ENCODE measurements around the gene C1QTNF3.
"Not testable (repeated sequence)": the region's sequence is repeated elsewhere in the genome, so short reads cannot be mapped to it uniquely, and the experiment has no call there.

Gene C1QTNF3, protein sequence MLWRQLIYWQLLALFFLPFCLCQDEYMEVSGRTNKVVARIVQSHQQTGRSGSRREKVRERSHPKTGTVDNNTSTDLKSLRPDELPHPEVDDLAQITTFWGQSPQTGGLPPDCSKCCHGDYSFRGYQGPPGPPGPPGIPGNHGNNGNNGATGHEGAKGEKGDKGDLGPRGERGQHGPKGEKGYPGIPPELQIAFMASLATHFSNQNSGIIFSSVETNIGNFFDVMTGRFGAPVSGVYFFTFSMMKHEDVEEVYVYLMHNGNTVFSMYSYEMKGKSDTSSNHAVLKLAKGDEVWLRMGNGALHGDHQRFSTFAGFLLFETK

DNA sequence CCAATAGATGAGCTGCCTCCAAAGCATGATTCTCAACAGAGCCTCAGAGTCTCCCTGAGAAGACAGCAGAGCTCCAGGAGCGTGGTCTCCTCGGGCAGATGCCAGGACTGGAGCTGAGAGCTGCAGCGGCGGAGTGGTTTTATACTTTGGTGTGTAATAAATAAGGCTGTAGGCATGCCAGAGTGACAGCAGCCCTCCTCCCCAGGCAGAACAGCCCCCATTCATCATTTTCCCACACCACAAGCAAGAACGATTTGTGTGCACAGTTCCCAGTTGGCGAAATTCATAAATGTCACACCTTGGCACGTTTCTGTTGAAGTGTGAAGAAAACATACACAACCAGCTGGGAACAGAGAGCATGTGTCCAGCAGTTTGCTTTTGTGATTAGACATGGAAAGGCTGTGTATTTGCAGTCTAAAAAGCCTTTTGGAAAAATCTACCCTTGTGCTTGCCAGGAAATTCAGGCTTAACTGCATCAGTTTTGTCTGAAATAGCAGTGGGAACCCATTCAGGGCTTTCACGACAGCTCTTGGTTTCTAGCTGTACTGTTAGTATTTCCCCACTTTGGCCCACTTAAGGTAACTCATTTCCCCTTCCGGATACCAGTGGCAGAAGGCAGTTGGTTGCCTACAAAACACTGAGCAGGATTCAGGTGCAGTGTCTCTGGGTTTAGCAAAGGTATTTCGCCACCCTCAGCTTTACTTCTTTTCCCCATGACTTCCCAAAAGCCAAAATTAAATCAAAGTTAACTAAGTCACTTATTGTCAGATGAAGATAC is at the start of gene C1QTNF3:
TSS of gene C1QTNF3 (minus strand) at position 115 of the 778 bp plus-strand sequence. CDS start at position 27, 88 bp downstream.
- DNase-seq, result no peak

DNA sequence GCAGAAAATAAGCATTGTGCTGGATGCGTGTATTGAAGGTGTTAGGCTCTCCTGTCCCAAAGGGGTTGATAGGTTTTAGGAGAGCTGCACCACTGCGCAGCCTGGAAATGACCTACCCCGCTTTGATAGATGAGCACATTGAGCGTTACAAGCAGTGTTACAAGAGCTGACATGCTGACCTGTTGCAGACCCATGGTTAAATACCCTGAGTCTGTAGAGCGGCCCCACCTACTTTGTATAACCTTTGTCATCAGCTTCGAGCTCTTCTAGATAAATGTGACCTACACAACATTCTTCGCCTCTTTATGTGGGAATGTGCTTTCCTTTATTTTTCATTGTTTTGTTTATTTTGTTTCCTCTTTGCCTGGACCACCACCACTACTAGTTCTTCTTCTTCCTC is 48.0 kb upstream of the C1QTNF3 start:
- DNase-seq, result not testable (repeated sequence)

DNA sequence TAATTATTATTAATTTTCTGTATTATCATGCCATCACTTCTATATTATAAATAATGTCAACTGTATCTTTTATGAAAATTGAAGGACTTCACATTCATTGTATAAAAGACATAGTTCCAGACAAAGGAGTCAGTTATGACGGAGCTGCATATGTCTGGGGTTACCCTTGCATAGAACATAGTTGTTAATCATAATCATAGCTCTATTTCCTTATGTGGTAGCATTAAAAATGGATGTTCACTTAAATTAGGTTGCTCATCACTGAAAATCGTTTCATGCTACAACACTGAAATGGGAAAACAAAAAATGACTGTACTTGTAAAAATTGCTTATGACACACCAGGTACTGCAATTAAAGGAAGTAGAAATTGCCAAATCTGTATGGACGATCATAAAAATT is 46.8 kb upstream of the C1QTNF3 start:
- DNase-seq, result not testable (repeated sequence)

DNA sequence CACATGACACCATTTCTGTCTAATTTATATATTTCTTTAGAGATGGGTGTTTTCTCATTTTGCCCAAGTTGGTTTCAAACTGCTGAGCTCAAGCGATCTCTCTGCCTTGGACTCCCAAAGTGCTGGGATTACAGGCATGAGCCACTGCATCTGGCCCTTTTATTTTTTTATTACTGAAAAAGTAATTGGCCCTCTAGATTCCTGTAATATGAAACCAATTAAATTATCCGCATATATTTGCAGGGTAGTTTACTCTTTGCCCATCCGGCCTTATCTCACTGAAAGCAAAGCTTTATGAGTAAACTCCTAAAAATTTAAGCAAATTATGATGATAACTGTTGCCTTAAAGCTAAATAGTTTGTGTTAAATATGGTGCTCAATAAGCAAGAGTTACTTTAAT is 44.7 kb upstream of the C1QTNF3 start:
- DNase-seq, result not testable (repeated sequence)

DNA sequence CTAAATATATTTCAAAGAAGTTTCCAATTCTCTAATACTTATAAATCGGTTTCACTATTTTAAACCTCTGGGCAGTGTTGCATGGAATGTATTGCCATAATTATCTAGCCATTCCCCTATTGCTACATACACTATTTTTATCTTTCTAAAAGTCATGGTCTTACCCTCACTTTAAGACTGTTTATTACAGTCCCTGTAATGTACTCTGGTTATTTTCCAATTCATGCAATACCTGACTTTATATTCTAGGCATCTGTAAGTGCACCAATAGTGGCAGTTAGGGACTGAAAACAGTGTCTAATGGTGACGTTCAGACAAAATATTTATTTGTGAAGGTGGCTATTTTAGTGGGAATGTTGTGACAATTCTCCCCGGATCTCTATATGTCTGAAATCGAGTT is 40.9 kb upstream of the C1QTNF3 start:
- not testable (repeated sequence) for DNase-seq

DNA sequence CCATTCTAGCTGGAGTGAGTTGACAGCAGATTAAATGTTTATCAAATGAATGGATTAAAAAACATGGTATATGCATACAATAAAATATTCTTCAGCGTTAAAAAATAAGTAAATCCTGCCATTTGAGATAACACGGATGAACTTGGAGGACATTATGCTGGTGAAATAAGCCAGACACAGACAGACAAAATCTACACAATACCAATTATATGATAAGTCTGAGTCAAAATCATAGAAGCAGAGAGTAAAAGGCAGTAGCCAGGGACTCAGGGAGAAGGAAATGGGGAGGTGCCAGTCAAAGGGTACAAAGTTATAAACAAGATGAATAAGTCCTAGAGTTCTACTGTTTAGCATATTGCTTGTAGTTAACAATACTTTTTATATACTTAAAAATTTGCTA is 36.5 kb upstream of the C1QTNF3 start:
- DNase-seq, result not testable (repeated sequence)

DNA sequence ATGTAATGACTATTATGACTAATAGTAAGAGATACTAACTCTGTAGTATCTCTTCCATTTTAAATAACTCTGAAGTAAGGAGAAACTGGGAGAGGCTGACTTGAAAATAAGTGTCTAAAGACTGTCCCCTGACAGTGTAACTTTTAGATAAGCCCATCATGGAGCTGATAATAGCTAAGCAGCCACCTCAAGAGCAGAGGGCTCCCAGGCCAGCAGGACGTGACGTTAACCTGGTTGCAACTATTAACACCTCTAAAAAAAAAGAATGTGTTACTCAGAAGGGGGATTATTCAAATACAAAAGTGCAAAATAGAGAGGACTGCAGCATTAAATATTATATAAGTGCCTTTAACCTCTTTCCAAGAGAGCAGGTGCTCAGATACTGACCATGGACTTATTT is 34.6 kb upstream of the C1QTNF3 start:
- DNase-seq, result not testable (repeated sequence)

DNA sequence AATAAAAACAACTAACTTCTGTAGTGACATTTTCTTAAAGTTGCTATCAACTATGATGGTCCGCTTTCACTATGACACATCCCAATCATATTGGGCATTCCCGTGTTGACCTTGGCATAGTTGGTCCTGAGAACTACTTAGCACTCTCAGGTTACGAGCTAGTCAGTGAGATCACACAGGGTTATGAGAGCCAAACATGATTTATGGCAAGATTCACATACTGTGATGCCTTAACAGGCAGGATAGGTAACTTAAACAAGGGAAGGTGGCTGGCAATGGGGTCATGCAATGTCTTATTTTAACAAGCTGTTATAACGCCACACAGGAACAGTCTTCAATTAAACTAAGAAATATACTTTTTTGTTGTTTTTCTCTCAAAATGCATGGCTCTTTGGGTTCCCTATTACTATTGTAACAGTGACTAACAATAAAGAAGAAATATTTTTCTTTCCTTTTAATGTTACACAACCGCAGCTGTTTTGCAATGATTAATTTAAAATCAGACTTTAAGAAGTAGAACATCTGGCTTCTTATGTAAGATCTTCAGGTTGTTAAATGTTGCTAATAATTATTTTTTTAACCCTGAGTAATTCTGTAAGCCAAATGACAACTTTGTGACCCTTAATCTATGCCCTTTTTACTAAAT is 33.8 kb upstream of the C1QTNF3 start:
- not testable (repeated sequence) for DNase-seq

DNA sequence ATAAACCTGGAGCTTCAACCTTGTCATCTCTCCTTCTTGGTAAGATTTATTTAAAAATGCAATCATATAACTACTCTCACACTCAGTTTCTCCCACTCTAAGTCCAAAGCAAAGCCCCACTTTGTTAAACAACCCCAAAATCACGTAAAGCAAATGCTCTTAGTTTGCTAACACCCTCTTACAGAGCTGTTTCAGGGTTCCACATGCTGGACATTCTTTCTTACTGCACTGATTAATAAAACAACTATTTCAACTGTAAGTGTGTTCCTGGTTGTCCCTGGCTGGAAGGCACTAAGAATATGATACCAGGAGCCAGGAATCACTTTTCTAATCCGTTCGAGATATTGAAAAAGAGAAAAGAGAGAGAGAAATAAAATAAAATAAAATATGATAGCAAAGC is 31.5 kb upstream of the C1QTNF3 start:
- DNase-seq, result not testable (repeated sequence)

DNA sequence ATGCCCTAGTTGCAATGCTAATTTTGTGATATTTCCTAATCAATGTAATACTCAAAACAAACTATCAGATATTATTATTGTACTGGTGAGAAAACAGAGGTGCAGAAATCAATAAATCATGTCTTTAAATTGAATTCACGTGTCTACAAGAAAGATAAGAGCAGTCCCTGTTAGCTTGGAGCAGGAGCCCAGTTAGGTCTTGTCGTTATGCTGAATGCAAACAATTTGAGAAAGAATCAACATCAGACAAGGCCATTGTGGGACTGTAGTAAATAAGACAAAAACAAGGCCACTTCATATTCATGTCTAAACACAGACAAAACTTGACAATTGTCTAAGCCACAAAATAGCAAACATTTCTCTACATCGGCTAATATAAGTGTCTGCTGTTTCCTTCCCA is 31.1 kb upstream of the C1QTNF3 start:
- not testable (repeated sequence) for DNase-seq

DNA sequence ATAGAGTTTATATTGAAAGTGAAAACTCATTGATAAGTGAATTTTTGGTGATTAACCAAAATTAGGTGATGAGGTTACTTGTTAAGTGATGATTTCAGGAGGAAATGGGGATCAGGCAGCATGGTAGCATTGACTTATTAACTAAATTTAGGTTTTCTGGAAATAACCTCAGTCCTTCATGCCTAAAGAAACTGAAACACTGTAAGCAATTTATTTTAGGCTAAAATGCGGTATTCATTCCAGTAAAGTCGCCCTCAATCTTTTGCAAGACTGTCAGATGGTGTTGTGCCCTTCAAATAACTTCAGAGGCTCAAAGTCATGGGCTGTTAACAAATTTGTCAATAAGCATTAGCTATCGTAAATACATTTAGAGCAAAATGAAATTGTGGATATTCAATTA is 27.6 kb upstream of the C1QTNF3 start:
- not testable (repeated sequence) for DNase-seq

DNA sequence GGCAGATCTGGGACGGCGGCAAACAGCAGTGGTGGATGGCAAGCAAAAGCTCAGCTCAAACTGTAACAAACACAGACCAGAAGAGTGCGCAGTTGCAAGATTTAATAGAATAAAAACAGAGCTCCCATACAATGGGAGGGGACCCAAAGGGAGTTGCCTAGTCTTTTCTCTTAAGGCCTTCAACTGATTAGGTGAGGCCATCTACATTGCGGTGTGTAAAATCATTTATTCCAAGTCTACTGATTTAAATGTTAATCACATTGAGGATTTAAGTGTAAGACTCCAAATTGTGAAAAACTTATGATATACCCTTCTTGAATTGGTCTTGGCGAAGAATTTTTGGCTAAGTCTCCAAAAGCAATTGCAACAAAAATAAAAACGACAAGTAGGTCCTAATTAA is 21.6 kb upstream of the C1QTNF3 start:
- no peak for DNase-seq

DNA sequence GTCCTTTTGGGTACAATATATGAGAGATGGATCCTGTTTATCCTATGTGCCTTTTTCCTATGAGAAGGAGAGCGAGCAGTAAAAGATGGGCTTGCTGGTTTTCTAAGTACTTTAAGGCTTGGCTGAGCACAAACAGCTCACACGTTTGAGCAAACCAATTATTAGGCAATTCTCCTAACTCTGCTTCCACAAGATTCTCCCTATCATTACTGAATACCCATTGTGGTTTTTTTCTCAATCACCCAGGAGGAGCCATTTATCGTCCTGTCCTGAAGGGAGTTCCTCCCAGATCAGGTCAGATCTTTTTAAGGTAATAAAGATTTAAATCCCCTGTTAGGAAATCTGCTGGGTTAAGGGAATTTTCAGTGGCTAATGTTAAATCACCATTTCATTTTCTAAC is 19.4 kb upstream of the C1QTNF3 start:
- no peak for DNase-seq

DNA sequence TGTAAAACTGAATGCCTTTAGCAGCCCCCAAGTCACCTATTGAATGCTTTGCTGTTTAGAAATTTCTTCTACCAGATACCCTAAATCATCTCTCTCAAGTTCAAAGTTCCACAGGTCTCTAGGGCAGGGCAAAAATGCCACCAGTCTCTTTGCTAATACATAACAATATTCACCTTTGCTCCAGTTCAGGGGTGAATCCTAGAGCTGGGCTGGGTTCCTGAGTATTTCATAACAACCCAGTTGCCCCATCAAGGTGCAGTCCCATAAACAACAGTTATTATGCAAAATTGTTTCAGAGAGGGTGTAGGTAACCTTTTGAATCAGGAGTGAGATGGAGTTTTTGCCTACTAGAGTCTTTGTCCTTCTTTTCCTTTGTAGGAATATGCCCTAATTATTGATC is 19.0 kb upstream of the C1QTNF3 start:
- no peak for DNase-seq

DNA sequence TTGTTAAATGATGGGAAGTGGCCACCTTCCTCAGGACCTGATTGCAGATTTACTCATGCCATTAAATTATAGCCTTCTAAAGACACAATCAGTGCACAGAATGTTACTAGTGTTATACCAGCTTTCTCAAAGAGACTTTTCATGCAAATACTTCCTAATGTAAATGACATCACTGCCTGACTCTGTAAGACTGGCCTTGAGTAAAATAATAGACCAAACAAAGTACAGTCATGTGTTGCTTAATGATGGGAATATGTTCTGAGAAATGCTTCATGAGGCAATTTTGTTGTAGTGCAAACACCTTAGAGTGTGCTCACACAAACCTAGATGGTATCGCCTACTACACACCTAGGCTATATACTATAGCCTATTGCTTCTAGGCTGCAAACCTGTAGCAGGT is 17.0 kb upstream of the C1QTNF3 start:
- DNase-seq, result no peak

DNA sequence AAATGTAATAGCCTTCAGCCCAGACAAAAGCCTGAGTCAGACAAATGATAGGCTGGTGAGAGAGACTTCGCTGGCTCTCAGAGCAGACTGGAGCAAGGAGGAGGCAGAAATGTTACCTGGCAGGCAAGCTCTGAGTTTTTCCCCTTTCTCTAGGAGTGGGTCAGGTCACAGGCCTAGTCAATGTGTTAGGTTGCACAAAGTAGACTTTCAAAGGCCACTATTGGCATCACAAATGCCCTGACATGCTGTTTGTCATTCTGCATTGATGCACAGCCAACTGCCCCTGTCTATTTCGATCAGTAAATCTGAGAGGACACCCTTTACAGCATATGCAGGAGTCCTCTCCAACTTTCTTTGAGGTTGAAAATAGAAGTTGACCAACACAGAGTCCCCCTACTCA is 15.5 kb upstream of the C1QTNF3 start:
- DNase-seq, result no peak

DNA sequence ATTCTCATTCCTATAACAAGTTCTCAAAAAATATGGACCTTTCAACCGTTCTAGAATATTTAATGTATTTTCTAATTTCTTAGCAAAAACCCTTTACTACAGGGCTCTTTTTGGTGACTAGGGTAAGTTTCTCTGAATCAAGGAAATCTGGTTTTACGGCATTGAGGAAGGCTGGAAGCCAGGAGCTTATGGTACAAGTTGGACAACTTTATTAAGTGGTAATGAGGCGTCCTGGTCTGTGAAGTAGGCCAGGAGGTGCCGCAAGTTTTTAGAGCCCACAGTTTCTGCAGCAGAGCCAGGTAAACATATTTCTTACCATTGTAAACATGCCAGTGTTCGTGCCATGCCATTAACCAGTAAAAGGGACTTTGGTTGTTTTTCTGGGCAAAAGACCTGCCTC is 14.6 kb upstream of the C1QTNF3 start:
- DNase-seq, result no peak

DNA sequence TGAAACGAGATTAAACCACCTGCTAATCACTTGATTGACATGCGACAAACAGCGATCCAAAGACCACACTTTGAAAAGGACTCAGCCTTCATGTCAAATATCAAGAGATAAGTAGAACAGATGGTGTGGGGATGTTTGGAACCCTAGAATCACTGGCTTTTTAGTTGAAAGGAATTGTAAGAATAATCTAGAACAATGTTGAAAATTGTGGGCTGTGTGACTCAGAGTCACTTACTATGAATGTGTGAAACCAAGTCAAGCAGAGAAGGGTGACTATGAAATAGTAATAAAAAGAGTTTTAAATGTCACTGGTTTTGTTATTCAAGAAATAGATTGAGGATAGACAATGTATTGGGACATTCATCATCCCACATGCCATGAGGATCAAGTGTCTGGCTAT is 14.1 kb upstream of the C1QTNF3 start:
- no peak for DNase-seq

DNA sequence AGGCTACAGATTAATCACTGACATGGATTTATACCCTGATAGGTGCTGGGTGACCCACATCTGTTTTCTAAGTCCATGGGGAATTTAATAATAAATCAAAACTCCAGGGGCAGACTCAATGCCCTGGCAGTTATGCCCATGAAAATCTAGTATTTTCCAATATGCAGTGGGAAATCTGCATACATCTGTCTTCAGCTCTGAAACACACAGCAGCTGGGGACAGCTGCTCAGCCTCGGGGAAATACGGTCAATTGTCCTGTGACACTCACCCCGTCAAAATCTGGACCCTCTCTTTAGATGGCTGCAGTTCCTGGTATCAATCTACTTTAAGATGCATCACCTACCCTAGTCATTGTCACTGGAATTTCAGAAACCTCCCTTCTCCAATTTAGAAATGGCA is 12.7 kb upstream of the C1QTNF3 start:
- no peak for DNase-seq

DNA sequence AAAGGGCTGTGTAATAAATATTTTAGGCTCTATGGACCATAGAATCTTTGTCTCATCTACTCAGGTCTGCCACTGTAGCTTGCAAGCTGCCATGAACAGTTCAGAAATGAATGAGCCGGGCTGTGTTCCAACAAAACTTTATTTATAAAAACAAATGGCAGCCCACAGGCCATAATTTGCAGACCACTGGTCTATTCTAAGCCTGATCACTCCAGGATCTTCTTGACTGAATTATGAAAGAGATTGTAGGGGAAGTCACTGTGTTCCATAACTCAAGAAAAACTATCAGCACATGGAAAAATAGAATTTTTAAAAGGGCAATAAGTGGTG is 11.4 kb upstream of the C1QTNF3 start:
- no peak for DNase-seq

DNA sequence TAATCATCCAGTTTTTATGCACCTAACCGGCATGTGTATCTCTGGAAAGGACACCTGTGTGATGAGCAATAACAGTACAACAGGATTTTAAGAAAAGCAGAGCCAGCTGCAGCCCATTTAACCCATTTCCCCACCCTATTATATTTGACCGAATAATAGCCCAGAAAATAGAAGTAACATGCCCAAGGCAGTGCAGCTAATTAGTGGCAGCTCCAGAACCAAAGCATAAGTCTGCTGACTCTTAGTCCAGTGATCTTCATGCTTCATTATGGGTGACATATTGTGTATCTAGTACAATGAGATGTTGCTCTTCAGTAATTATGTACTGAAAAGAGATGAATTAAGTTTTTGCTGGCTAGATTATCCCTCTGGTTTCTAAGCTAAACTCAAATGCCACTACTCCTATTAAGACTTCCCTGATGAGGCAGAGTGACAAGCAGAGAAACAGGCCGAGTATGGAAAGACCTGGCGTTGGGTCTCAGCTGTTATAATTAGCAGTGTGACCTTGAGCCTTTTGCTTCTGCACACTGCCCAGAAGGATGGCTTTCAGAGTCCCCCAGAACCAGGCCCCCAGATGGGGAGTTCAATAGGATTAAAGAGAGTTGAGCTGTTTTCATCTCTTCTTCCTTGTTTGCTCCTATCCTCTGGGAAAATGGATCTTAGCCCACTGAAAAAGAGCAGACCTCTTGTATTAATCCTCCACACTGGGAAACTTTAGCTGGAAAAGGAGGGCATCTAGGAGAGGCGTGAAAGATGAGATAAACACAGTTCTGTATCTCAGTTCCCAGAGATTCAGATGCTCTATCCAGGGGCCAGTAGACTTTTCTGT is 10.8 kb upstream of the C1QTNF3 start:
- no peak for DNase-seq

DNA sequence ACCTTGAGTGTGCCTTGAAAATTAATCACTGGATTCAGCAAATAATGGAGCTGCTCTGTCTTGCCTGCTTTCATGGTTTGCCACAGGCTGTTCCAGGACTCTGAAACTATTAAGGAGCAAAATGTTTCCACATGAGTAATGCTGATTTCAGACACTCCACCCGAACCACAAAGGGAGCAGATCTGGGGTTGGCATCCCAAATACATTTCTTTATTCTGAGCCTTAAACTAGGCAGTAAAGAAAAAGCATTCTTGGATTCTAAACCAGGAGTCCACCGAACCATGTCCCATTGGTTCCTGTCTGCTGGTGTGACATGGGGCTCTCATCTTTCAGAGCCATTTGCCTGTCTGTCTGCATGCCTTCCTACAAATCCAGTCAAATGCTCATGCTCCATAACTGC is 10.1 kb upstream of the C1QTNF3 start:
- no peak for DNase-seq

DNA sequence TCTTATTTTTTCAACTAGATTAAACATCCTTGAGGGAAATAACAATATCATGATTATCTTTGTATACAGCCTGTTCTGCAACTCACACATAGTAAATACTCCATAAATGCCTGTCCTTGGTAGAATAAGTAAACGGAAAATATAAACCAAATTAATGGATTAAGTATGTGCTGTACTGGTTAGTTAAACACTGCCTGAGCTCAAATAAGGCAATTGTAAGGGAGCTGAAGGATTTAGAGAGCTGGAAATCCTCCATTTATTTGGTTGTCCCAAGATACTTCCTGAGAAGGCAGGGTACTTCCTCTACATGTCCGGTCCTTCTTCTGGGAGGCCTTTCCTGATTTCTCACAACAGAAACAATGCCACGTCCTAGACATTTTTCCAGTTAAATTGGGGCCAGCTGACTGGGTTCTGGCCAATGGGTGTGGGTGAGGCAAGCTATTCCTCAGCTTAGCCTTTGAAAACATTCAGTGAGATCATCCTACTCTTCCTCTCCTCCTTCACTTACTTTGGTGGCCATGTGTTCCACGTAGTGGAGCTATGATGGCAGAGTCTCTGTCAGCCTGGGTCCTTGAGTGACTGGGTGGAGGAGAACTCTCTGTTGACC is 8.5 kb upstream of the C1QTNF3 start:
- no peak for DNase-seq
